Measurements from ENCODE around the gene PIN4. TPM values are rescaled to one million over a fixed set of nuclear protein-coding genes. Genes with fewer than 3 reads are reported as not detected.

PIN4 gene
- 10 to 100 TPM; 33.2 to 46.4 (median 33.3) TPM for polyA plus RNA-seq

DNA sequence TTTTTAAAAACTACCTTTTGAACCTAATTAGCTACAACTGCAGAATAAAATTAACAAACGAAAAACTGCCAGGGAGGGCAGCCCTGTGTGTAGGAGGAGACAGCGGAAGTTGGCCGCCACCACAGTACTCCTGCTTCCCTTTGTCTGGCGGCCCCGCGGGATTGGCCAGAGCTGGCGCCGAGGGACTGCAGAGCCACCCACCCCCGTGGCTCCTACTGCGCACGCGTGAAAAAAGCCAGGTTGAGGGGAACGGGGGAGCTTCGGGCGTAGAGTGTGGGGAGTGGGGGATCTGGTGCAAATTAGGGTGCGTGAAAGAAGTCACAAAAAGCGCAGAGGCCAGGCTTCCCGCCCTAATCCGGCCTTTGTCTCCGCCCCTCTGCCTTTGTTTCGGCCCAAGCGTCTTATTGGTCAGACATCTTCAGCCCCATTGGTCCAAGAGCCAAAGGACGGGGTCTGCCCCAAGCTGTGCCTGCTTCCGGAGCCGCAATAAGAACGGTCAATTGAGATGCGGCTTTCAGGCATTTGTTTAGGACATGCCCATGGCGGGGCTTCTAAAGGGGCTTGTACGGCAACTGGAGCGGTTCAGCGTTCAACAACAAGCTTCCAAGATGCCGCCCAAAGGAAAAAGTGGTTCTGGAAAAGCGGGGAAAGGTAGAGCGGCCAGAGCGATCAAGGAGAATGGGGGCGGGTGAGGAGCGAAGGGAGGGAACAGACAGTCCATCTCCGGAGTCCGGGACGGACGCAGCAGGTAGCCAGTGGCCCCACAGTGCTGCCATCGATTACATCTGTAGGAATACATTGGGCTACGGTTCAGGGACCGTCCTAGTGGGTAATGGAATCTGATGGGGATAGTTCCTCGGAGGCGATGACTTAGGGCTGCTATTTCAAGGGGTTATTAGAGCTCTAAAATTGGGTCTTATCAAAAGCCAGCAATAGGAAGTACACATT lies at the start of gene PIN4:
Gene PIN4 (plus strand): TSS at position 580 of the 948 bp plus-strand sequence. CDS start 29 bp downstream, at position 609.
- H3K4me3 Mint-ChIP-seq, result no peak within 1 kb of the TSS

DNA sequence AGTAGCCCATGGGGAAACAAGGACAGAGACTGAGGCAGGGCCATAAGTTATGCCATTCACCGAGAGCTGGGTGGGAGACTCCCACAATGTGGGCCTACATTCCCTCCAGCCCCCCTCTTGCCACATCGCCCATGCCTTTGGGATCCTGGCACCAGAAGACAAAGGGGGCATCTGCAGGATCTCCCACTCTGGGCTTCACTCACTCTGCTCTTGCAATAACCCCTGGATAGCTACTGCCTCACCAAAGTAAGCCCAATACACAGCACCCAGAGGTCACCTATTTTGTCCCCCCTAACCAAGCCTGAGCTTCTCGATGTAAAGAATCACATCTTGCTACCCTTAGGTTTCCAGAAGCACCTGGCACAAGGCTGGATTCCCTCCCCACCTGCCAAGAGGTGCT lies 49.1 kb upstream of the PIN4 start:
- DNase-seq, result no peak
- Mint-ChIP-seq H3K36me3 (no peaks in the 10 kb centered on the region), H3K4me1 (peaks cover 6 to 10% of the 10 kb centered on the region in 2 donors), H3K4me3 (peak overlapping the region; percentile 47 to 88 (median 80)), H3K27me3 (ENCODE audit: low read depth in 3 of 3) (peaks cover 2 to 3% (median 3%) of the 10 kb centered on the region in 3 donors), H3K27ac (peak overlapping the region in 1 of 6 donors; percentile 59), H3K9me3 (peaks cover 0 to 2% (median 0%) of the 10 kb centered on the region in 6 donors)

More for the DNA sequence above, at the start of gene PIN4:
- Mint-ChIP-seq H3K9me3 (no peaks in the 10 kb centered on the region), H3K27ac (no peak within 1 kb of the TSS), H3K4me1 (peaks cover 6 to 10% of the 10 kb centered on the region in 2 donors), H3K36me3 (peaks cover 0 to 3% (median 0%) of the 10 kb centered on the region in 3 donors), H3K27me3 (ENCODE audit: low read depth in 3 of 3) (peaks cover 0 to 2% (median 2%) of the 10 kb centered on the region in 3 donors)
- peak; percentile 88 to 93 (median 91) for DNase-seq

DNA sequence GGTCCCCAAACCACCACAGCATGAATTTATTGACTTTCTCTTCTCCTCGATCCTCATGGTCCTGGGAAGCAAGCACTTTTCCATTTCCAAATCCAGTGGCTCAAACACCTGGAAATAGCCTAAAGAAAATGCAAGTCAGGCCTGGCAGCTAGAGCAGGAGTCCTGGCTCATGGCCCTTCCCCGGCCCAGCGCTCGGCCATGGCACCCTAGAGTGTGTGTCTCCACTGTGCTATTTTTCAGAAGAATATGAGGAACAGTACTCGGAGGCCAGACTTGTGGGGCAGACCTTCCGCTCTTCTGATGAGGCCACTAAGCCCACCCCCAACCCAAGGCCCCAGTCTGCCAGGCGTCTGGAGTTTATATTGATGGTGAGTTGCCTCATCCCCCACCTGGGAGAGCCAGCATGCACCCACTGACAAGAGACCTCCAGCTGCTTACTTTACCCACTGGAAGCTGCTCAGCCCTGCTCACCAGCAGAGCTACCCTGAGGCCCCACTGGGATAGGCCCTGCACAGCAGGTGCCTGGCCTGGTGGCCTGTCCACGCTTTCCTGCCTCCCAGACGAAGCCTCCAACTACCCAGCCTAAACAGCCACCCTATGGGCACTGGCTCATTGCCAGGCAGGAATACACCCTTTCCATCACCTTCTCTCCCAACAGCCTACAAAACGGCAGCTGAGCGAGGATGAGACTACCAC lies 47.6 kb upstream of the PIN4 start:
- H3K4me3 Mint-ChIP-seq, result no peak overlapping the region

DNA sequence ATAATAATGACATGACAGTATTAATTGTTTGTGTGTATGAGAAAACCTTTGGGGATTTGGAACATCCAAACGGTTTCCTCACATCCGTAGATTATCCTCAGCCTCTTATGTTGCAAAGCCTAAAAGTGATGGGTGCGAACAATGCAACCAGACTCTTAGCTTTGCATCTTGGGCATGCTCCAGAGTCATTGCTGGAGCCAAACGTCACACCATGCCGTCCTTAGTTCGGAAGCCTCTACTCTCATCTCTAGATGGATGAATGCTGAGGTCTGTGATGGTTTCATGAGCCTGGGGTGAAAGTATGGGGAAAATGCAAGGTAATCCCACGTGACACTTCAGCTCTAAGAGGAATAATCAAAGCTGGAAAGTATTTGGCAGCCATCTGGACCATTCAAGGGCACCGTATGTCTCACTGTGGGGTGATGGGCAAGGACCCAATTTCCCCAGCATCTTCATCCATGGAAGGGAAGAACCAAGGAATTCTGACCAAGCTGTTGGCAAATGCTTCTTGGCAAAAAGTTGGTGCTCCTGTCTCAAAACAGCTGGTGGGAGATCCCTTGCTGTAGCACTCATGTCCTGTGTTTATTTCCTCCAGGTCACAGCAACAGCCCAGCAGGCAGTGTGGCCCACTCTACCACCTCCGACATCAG lies 43.6 kb upstream of the PIN4 start:
- DNase-seq, result no peak
- H3K4me1 Mint-ChIP-seq, result no peaks in the 10 kb centered on the region
- peaks cover 3 to 4% (median 4%) of the 10 kb centered on the region in 3 donors for H3K27me3 Mint-ChIP-seq (ENCODE audit: low read depth in 3 of 3)
- H3K9me3 Mint-ChIP-seq, result peaks cover 0 to 4% (median 0%) of the 10 kb centered on the region in 6 donors
- peaks cover 0 to 8% (median 6%) of the 10 kb centered on the region in 3 donors for H3K36me3 Mint-ChIP-seq
- no peak overlapping the region for H3K27ac Mint-ChIP-seq
- no peak overlapping the region for H3K4me3 Mint-ChIP-seq

More for the DNA sequence above, 47.6 kb upstream of the PIN4 start:
- Mint-ChIP-seq H3K9me3 (peaks cover 0 to 2% (median 0%) of the 10 kb centered on the region in 6 donors), H3K27me3 (ENCODE audit: low read depth in 3 of 3) (peaks cover 2 to 3% (median 3%) of the 10 kb centered on the region in 3 donors), H3K27ac (peak overlapping the region in 1 of 6 donors; percentile 40), H3K4me1 (peaks cover 6 to 10% of the 10 kb centered on the region in 2 donors), H3K36me3 (no peaks in the 10 kb centered on the region)
- no peak for DNase-seq

DNA sequence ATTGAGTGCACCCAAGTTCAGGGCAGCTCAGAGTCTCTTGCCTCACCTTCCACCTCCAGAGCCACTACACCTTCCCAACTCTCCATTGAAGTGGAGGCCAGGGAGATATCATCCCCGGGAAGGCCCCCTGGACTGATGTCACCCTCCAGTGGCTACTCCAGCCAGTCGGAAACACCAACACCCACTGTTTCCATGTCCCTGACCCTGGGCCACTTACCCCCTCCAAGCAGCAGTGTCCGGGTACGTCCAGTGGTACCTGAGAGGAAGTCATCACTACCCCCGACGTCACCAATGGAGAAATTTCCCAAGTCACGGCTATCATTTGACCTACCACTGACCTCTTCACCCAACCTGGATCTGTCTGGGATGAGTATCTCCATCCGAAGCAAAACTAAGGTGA lies 42.0 kb upstream of the PIN4 start:
- H3K27me3 Mint-ChIP-seq (ENCODE audit: low read depth in 3 of 3), result peaks cover 2 to 5% (median 4%) of the 10 kb centered on the region in 3 donors
- H3K9me3 Mint-ChIP-seq, result peaks cover 0 to 4% (median 0%) of the 10 kb centered on the region in 6 donors
- no peak overlapping the region for H3K27ac Mint-ChIP-seq
- H3K4me1 Mint-ChIP-seq, result peaks cover 4% of the 10 kb centered on the region in 2 donors
- H3K4me3 Mint-ChIP-seq, result no peak overlapping the region
- DNase-seq, result no peak
- peaks cover 0 to 12% (median 10%) of the 10 kb centered on the region in 3 donors for H3K36me3 Mint-ChIP-seq

DNA sequence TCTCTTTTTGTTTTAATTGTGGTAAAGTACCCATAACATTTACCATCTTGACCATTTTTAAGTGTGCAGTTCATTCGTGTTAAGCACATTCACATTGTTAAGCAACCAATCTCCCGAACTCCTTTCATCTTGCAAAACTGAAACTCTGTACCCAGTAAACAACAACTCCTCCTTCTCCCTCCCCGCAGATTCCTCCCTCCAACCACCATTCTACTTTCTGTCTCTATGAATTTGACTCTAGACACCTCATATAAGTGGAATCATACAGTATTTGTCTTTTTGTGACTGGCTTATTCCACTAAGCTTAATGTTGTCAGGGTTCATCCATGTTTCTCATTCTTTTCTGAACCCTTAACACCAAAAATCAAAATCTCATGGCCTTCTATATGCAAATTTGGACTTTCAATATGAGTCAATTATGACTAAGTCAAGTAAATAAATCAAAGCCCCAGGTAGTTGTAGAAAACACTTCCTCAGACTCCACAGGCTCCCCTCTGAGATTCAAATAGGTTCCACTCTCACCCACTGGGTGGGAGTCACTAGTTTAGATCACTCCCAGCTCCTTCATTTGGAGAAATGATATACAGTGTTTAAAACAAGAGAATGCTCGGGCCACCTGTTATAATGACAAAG lies 40.1 kb upstream of the PIN4 start:
- peak overlapping the region in 2 of 6 donors; percentile 24 to 57 for H3K27ac Mint-ChIP-seq
- H3K27me3 Mint-ChIP-seq (ENCODE audit: low read depth in 3 of 3), result peaks cover 2 to 4% (median 4%) of the 10 kb centered on the region in 3 donors
- peaks cover 0 to 2% (median 0%) of the 10 kb centered on the region in 6 donors for H3K9me3 Mint-ChIP-seq
- peak overlapping the region in 1 of 5 donors; percentile 18 for H3K4me3 Mint-ChIP-seq
- DNase-seq, result no peak
- peaks cover 0 to 12% (median 12%) of the 10 kb centered on the region in 3 donors for H3K36me3 Mint-ChIP-seq
- H3K4me1 Mint-ChIP-seq, result peaks cover 4 to 14% of the 10 kb centered on the region in 2 donors

DNA sequence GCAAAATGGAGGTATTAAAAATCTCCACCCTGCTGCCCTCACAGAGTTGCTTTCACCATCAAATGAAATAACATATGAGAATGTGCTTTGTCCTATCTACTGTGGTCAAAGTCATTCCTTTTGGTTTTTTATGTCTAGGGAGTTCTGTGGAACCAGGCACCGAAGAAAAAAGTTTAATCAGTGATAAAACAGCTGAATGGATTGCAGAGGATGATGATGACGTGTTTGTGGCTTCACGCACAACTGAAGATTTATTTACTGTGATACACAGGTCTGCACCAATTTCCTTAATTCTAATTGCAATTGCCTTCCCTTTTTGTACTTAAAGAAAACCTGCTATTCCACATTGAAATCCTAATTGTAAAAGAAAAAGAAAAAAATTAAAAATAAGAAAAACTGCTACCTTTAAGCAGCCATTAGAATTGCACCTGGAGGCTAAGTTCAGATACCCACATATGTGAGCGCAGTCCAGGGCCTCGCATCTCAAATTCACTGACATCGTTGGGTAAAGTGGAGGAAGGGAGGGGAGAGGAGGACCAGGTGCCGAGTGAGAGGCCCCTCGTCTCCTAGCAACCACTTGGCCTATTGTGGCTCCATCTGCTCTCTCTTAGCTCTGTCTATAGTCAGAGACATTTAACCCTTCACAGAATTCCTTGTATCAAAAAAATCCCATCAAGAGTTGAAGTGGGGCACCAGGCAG lies 39.3 kb upstream of the PIN4 start:
- H3K4me1 Mint-ChIP-seq, result peaks cover 4 to 14% of the 10 kb centered on the region in 2 donors
- H3K27me3 Mint-ChIP-seq (ENCODE audit: low read depth in 3 of 3), result peaks cover 2 to 10% (median 4%) of the 10 kb centered on the region in 3 donors
- H3K9me3 Mint-ChIP-seq, result peaks cover 0 to 2% (median 0%) of the 10 kb centered on the region in 6 donors
- peaks cover 0 to 12% (median 12%) of the 10 kb centered on the region in 3 donors for H3K36me3 Mint-ChIP-seq
- H3K4me3 Mint-ChIP-seq, result no peak overlapping the region
- DNase-seq, result no peak
- H3K27ac Mint-ChIP-seq, result peak overlapping the region in 4 of 6 donors; percentile 13 to 69 (median 24)

DNA sequence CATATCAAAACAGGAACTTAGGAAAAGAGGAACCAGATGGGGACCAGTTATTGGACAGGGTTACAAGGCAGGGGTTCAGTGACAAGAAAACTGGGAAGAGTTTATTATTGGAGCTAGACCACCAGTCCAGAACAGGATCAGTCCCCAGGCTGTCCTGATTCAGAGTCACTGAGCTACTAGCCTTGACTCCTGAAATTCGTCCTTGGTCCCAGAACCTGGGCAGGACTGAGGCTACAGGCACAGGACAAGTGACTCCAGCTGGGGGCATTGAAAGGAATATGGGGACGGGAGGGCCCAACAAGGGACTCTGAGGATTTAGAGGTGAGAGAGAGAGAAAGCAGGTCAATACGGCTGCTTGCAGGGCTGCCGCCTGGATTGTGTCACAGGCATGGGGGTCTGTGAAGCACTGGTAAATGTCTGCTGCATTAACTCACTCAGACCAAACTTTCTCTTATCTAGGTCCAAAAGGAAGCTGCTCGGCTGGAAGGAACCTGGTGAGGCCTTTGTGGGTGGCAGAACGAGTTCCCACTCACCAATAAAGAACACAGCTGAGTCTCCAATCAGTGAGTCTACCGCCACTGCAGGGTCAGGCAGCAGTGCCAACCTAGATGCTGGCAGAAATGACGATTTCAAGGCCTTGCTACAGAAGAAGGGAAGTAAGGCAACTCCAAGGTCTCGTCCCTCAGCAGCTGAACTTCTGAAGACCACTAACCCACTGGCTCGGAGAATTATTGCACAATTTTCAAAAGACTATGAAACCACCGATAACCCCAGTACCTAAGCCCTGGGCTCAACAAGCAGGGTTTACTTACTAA lies 38.6 kb upstream of the PIN4 start:
- Mint-ChIP-seq H3K27ac (peak overlapping the region in 4 of 6 donors; percentile 13 to 65 (median 39)), H3K9me3 (peaks cover 0 to 2% (median 0%) of the 10 kb centered on the region in 6 donors), H3K36me3 (peaks cover 0 to 12% (median 12%) of the 10 kb centered on the region in 3 donors), H3K4me1 (peaks cover 4 to 14% of the 10 kb centered on the region in 2 donors), H3K4me3 (no peak overlapping the region), H3K27me3 (ENCODE audit: low read depth in 3 of 3) (peaks cover 2 to 14% (median 4%) of the 10 kb centered on the region in 3 donors)
- no peak for DNase-seq

DNA sequence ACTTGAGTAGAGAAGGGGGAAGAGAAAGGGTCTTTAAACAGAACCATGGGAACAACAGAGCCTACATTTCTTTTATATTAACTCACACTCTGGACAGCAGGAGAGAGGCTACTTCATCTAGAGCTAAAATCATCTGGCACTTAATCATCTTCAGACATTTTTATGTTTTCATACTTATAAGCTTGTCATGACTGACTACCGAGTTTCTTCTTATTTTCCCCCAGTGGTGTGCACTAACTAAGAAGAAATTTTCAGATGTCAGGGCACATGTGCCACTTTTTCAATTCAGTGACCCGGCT lies 38.0 kb upstream of the PIN4 start:
- H3K36me3 Mint-ChIP-seq, result peaks cover 0 to 12% (median 12%) of the 10 kb centered on the region in 3 donors
- peaks cover 4 to 14% of the 10 kb centered on the region in 2 donors for H3K4me1 Mint-ChIP-seq
- H3K27ac Mint-ChIP-seq, result peak overlapping the region in 2 of 6 donors; percentile 54 to 65
- H3K9me3 Mint-ChIP-seq, result peaks cover 0 to 2% (median 0%) of the 10 kb centered on the region in 6 donors
- H3K27me3 Mint-ChIP-seq (ENCODE audit: low read depth in 3 of 3), result peaks cover 3 to 16% (median 4%) of the 10 kb centered on the region in 3 donors
- no peak for DNase-seq
- no peak overlapping the region for H3K4me3 Mint-ChIP-seq

DNA sequence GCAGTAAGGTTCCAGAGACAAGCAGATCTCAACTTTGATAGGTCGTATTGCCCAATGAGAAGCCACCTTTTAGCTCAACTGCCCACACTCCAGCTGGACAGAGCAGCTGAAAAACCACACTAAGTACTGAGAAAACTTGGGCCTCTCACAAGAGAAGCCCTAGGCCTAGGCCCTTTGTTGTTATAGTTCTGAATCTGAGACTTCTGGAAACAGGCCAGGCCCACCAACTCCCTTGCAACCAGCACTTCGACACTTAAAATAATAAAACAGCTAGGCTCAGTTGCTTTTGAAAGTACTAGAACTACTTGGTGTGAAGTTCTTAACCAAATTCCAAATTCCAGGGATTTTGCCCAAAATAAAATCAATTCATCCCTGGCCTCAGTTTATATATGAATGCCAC lies 36.4 kb upstream of the PIN4 start:
- Mint-ChIP-seq H3K4me3 (no peak overlapping the region), H3K4me1 (peaks cover 4 to 14% of the 10 kb centered on the region in 2 donors), H3K27me3 (ENCODE audit: low read depth in 3 of 3) (peaks cover 2 to 18% (median 4%) of the 10 kb centered on the region in 3 donors), H3K36me3 (peaks cover 0 to 12% (median 6%) of the 10 kb centered on the region in 3 donors), H3K9me3 (no peaks in the 10 kb centered on the region), H3K27ac (peak overlapping the region in 2 of 6 donors; percentile 27 to 43)
- DNase-seq, result no peak

DNA sequence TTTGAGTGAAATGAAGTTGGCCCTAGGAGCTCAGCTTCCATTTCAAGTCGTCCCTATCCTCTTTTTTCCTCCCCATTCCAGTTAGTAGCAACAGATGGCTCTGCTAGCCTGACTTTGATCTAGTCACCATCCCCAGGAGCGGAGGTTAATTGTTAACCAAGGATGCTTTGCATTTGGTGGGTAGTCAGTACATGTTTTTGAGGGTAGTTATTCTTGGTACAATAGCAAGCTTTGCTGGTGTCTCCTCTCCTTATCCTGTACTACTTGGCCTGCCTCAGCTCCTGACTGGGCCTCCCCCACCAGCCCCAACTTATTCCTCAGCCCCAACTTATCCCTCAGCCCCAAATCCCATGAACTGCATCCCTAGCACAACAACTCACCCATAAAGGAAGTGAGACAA lies 35.0 kb upstream of the PIN4 start:
- Mint-ChIP-seq H3K36me3 (peaks cover 0 to 8% (median 6%) of the 10 kb centered on the region in 3 donors), H3K9me3 (no peaks in the 10 kb centered on the region), H3K27me3 (ENCODE audit: low read depth in 3 of 3) (peaks cover 2 to 21% (median 3%) of the 10 kb centered on the region in 3 donors), H3K4me3 (no peak overlapping the region), H3K27ac (no peak overlapping the region), H3K4me1 (peaks cover 4 to 14% of the 10 kb centered on the region in 2 donors)
- DNase-seq, result no peak

DNA sequence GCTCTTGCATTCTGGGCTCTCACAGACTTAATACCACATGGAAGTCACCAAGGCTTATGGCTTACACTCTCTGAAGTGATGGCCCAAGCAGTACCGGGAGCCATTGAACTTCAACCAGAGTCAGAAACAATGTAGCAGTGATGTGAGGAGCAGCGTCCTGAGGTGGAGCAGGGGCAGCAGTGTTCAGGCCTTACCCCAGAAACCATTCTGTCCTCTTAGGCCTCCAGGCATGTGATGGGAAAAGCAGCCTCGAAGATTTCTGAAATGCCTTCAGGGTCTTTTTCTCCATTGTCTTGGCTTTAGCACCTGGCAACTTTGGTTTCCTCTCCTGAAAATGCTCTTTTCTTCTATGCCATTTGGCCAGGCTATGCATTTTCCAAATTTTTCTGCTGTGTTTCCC lies 22.8 kb upstream of the PIN4 start:
- no peak for DNase-seq
- Mint-ChIP-seq H3K36me3 (no peaks in the 10 kb centered on the region), H3K27me3 (ENCODE audit: low read depth in 3 of 3) (peaks cover 2 to 7% (median 5%) of the 10 kb centered on the region in 3 donors), H3K9me3 (no peaks in the 10 kb centered on the region), H3K27ac (no peak overlapping the region), H3K4me1 (no peaks in the 10 kb centered on the region), H3K4me3 (no peak overlapping the region)
